CD14-positive monocyte (primary cell): ENCODE measurements around the gene TSPAN32. TPM values are rescaled to one million over a fixed set of nuclear protein-coding genes. Genes with fewer than 3 reads are reported as not detected.

Source experiments
- DNase-seq, 3 donors: peaks; one replicate each; pipeline ENCODE4 v3.0.0-alpha.2; 2011 to 2022
- H2AFZ ChIP-seq: 2 replicates; pipeline ENCODE4 v1.6.0; 2012; ENCODE audit warnings: mild to moderate bottlenecking, low read depth, low read length, inconsistent platforms; ENCODE audit not compliant: insufficient read depth, poor library complexity, severe bottlenecking
- H3K27ac ChIP-seq, 2 donors: 1 replicate in 1 of 2; 2 replicates in 1 of 2; pipeline ENCODE4 v1.5.1; 2012 to 2013; ENCODE audit warnings: low read length in 2 of 2, control low read depth in 1 of 2, inconsistent platforms in 1 of 2, low read depth in 1 of 2, mild to moderate bottlenecking in 1 of 2
- H3K27me3 ChIP-seq, 2 donors: one replicate each; pipeline versions ENCODE4 v1.6.0 to v1.6.1; 2011 to 2013; ENCODE audit warnings: low read length in 2 of 2; ENCODE audit not compliant: control insufficient read depth in 2 of 2, insufficient read depth in 2 of 2
- H3K36me3 ChIP-seq, 2 donors: replicated peaks in 1 of 2; 1 replicate in 1 of 2; 2 replicates in 1 of 2; pipeline versions ENCODE4 v1.5.1 to v1.6.1; 2012 to 2013; ENCODE audit warnings: low read length in 2 of 2, control low read depth in 1 of 2, inconsistent platforms in 1 of 2, mild to moderate bottlenecking in 1 of 2; ENCODE audit not compliant: insufficient read depth in 2 of 2, control insufficient read depth in 1 of 2
- H3K4me1 ChIP-seq, 2 donors: 1 replicate in 1 of 2; 2 replicates in 1 of 2; pipeline versions ENCODE4 v1.5.1 to v1.6.1; 2012 to 2013; ENCODE audit warnings: low read length in 2 of 2, control low read depth in 1 of 2, inconsistent platforms in 1 of 2, mild to moderate bottlenecking in 1 of 2, moderate library complexity in 1 of 2; ENCODE audit not compliant: insufficient read depth in 2 of 2, control insufficient read depth in 1 of 2
- H3K4me2 ChIP-seq: replicated peaks from 2 replicates; pipeline ENCODE3; 2012; ENCODE audit warnings: low read length, moderate library complexity, mild to moderate bottlenecking; ENCODE audit not compliant: poor library complexity, severe bottlenecking; ENCODE audit errors: extremely low read depth
- H3K4me3 ChIP-seq, 3 experiments: fragments of 200-600 bp in 1 of 3; sonication (generic) in 1 of 3; replicated peaks in 1 of 3; 1 replicate in 2 of 3; 2 replicates in 1 of 3; pipeline ENCODE4 v1.5.1; 2011 to 2013; ENCODE audit warnings: low read length in 3 of 3, mild to moderate bottlenecking in 3 of 3, control low read depth in 2 of 3, low read depth in 2 of 3, inconsistent platforms in 1 of 3, moderate library complexity in 1 of 3
- H3K79me2 ChIP-seq: 2 replicates; pipeline ENCODE4 v1.6.0; 2012; ENCODE audit warnings: mild to moderate bottlenecking, control low read depth, inconsistent platforms, low read length, moderate library complexity; ENCODE audit not compliant: insufficient read depth
- H3K9ac ChIP-seq: 2 replicates; pipeline ENCODE4 v1.6.0; 2017; ENCODE audit warnings: low read length, mild to moderate bottlenecking; ENCODE audit not compliant: insufficient read depth, poor library complexity, severe bottlenecking
- H3K9me3 ChIP-seq, 2 donors: replicated peaks in 1 of 2; 1 replicate in 1 of 2; 2 replicates in 1 of 2; pipeline versions ENCODE4 v1.5.1 to v1.6.1; 2012 to 2013; ENCODE audit warnings: low read length in 2 of 2, control low read depth in 1 of 2; ENCODE audit not compliant: control insufficient read depth in 1 of 2, insufficient read depth in 1 of 2
- H4K20me1 ChIP-seq: 2 replicates; pipeline ENCODE4 v1.6.0; 2012; ENCODE audit warnings: mild to moderate bottlenecking, low read length, control low read depth, moderate library complexity; ENCODE audit not compliant: insufficient read depth
- H3K27ac Mint-ChIP-seq, 7 donors: one replicate each; pipeline ENCODE4 v1.8.0; 2020; ENCODE audit warnings: mild to moderate bottlenecking in 7 of 7, mixed read lengths in 7 of 7, moderate library complexity in 6 of 7, inconsistent platforms in 2 of 7
- H3K27me3 Mint-ChIP-seq, 3 donors: one replicate each; pipeline ENCODE4 v1.8.0; 2021 to 2022; ENCODE audit warnings: low read depth in 3 of 3, mild to moderate bottlenecking in 3 of 3, mixed read lengths in 3 of 3, moderate library complexity in 3 of 3, inconsistent platforms in 1 of 3
- H3K36me3 Mint-ChIP-seq, 2 donors: one replicate each; pipeline ENCODE4 v1.8.0; 2020; ENCODE audit warnings: mixed read lengths in 2 of 2, inconsistent platforms in 1 of 2, mild to moderate bottlenecking in 1 of 2
- H3K4me1 Mint-ChIP-seq: one replicate; pipeline ENCODE4 v1.8.0; 2020; ENCODE audit warnings: mild to moderate bottlenecking, mixed read lengths
- H3K4me3 Mint-ChIP-seq, 2 donors: one replicate each; pipeline ENCODE4 v1.8.0; 2020; ENCODE audit warnings: mild to moderate bottlenecking in 2 of 2, mixed read lengths in 2 of 2, moderate library complexity in 1 of 2
- H3K9me3 Mint-ChIP-seq, 7 donors: one replicate each; pipeline ENCODE4 v1.8.0; 2020 to 2022; ENCODE audit warnings: mixed read lengths in 7 of 7, mild to moderate bottlenecking in 6 of 7, moderate library complexity in 6 of 7, inconsistent platforms in 2 of 7
- CTCF ChIP-seq: fragments of 200-600 bp; IDR thresholded peaks from one replicate; pipeline ENCODE4 v1.8.0; 2022; ENCODE audit warnings: antibody characterized with exemption, mild to moderate bottlenecking
- WGBS: methylation state at CpG from one replicate; pipeline ENCODE4 v1.1.5; 2013; ENCODE audit warnings: missing lambda C conversion rate; ENCODE audit not compliant: insufficient coverage; 5-methylcytosine and 5-hydroxymethylcytosine counted together
- intact Hi-C, 2 donors: fragments of 100-400 bp; cut with micrococcal nuclease; formaldehyde crosslinking; loops; one replicate each; pipeline versions ENCODE4 v1.15.0 to v1.15.1; 2023
- polyA plus RNA-seq, 3 donors: library from polyadenylated mRNA; depleted of rRNA in 1 of 3; unstranded in 2 of 3; stranded (reverse) in 1 of 3; fragments of 300-500 nt in 2 of 3; fragments of >200 nt in 1 of 3; fragmentation: Illumina TruSeq in 2 of 3; gene quantifications; 1 replicate in 2 of 3; 2 replicates in 1 of 3; pipeline ENCODE4 v1.2.3, GENCODE V29; 2012 to 2021

Gene TSPAN32
- polyA plus RNA-seq, 3 donors: 34.8 to 136 (median 82.5) TPM

- H3K27ac Mint-ChIP-seq: no peak overlapping the region
- H3K36me3 Mint-ChIP-seq: no peaks in the 10 kb centered on the region
- no peaks in the 10 kb centered on the region for H3K79me2 ChIP-seq
- peaks cover 21 to 50% (median 43%) of the 10 kb centered on the region in 7 donors for H3K9me3 Mint-ChIP-seq
- WGBS: 76% methylated on average over 2 of the region's 4 CpGs
- peaks cover 9 to 43% (median 29%) of the 10 kb centered on the region in 3 donors for H3K27me3 Mint-ChIP-seq
- no peaks in the 10 kb centered on the region for H4K20me1 ChIP-seq
- intact Hi-C loops: no loop called here
- H3K4me3 Mint-ChIP-seq: no peak overlapping the region
- H3K4me1 Mint-ChIP-seq: no peaks in the 10 kb centered on the region
- no peak overlapping the region for H3K4me2 ChIP-seq
- H3K9me3 ChIP-seq: peaks cover 8 to 46% of the 10 kb centered on the region in 2 donors
- H3K27me3 ChIP-seq: no peaks in the 10 kb centered on the region
- no peak overlapping the region for H2AFZ ChIP-seq
- no peaks in the 10 kb centered on the region for H3K36me3 ChIP-seq
- no peak for DNase-seq
- no peak overlapping the region for H3K27ac ChIP-seq
- TF ChIP-seq CTCF: no peak
- H3K4me1 ChIP-seq: no peaks in the 10 kb centered on the region
- H3K4me3 ChIP-seq: no peak overlapping the region
- H3K9ac ChIP-seq: no peak overlapping the region
Observed at GRCh38 chr11:2346014-2346413, 44.2 kb downstream of the TSPAN32 start.

DNA sequence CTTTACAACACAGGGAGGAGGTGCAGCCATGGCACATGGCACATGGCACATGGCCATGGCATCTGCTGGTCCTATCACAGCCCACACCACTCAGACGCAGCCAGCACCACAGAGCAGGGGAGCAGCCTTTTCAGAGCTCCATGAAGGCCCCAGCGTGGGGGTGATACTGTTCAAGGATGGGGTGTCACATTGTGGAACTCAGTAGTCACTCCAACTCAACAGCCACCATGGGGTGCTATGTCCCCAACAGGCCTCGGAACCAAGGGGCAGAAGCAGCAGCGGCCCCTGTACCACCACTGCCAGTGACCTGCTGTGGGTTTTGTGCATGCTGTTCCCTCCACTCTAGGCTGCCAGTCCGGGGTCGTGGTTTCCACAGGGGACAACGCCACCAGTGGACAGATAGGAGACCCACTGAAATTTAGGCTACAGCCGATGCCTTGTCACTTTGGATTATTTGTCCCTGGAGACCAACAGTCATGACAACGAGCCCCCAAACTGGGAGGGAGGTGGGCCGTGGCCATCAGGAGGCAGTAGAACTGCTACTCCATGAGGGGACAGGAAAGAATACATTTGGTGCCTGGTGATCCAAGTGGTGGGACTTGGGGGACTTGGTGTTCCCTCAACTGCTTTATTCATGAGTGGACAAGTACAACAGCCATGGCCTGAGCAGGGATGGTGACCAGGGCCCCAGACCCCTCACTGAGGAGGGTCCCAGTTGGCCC, 44.9 kb downstream of the TSPAN32 start:
- Mint-ChIP-seq H3K27me3 (peaks cover 11 to 44% (median 27%) of the 10 kb centered on the region in 3 donors), H3K27ac (peak overlapping the region in 1 of 7 donors; percentile 24), H3K4me3 (no peak overlapping the region), H3K4me1 (no peaks in the 10 kb centered on the region), H3K36me3 (no peaks in the 10 kb centered on the region), H3K9me3 (peaks cover 21 to 50% (median 43%) of the 10 kb centered on the region in 7 donors)
- intact Hi-C loops: no loop called here
- TF ChIP-seq CTCF: no peak
- no peak overlapping the region for H3K9ac ChIP-seq
- no peak overlapping the region for H3K4me3 ChIP-seq
- 96% methylated on average over 7 of the region's 10 CpGs for WGBS
- H3K79me2 ChIP-seq: no peaks in the 10 kb centered on the region
- H3K36me3 ChIP-seq: no peaks in the 10 kb centered on the region
- no peak overlapping the region for H3K4me2 ChIP-seq
- no peak overlapping the region for H3K27ac ChIP-seq
- H4K20me1 ChIP-seq: no peaks in the 10 kb centered on the region
- no peak overlapping the region for H2AFZ ChIP-seq
- DNase-seq: no peak
- no peaks in the 10 kb centered on the region for H3K27me3 ChIP-seq
- no peaks in the 10 kb centered on the region for H3K4me1 ChIP-seq
- peaks cover 8 to 46% of the 10 kb centered on the region in 2 donors for H3K9me3 ChIP-seq
